Measurements from ENCODE around the gene TMEM94. TPM values are rescaled to one million over a fixed set of nuclear protein-coding genes. Genes with fewer than 3 reads are reported as not detected.

The TMEM94 gene
- total and polyA plus RNA-seq, 9 of the 15 experiments (the other 6 are each of a cell fraction or from before 2014, with no cell fraction given): 0.35 to 48.1 (median 14.4) TPM

- no peak overlapping the region for H3K9ac ChIP-seq (ENCODE audit: insufficient read depth in 1 of 2, low read depth in 2 of 2, low read length in 2 of 2)
- BruUV-seq (replicated peaks): no TSS peak
- no peaks in the 10 kb centered on the region for H3K9me1 ChIP-seq (ENCODE audit: control insufficient read depth, insufficient read depth, low read length)
- H4K20me1 ChIP-seq (replicated peaks; ENCODE audit: control insufficient read depth, insufficient read depth, low read length): peaks cover 12% of the 10 kb centered on the region
- H3K36me3 ChIP-seq (ENCODE audit: control insufficient read depth, insufficient read depth, low read length): peaks cover 5% of the 10 kb centered on the region; the same call in 1 of the 3 replicates
- intact Hi-C loops (cut with micrococcal nuclease) (no loop called here), in situ Hi-C loops (cut with MboI) (no loop called here)
- ChIA-PET POLR2A (no interaction called here), CTCF (ENCODE audit: low intra/inter-chr PET ratio) (no interaction called here)
- no peak overlapping the region for H3K4me2 ChIP-seq (ENCODE audit: insufficient read depth, low read length)
- no peak for FAIRE-seq
- H3K9me3 ChIP-seq (replicated peaks; ENCODE audit: control insufficient read depth, insufficient read depth, low read depth, low read length): no peaks in the 10 kb centered on the region
- H2AFZ ChIP-seq (ENCODE audit: low read depth, low read length): no peak overlapping the region
- H3K4me1 ChIP-seq (replicated peaks in 1 of 2; ENCODE audit: control insufficient read depth in 2 of 2, insufficient read depth in 2 of 2, low read length in 2 of 2): peaks cover 5 to 70% of the 10 kb centered on the region in 2 experiments
- TF ChIP-seq TCF7L2 (IDR thresholded peaks at IDR 0.05; ENCODE audit: low read depth, low read length) (no peak), ZNF766 (CRISPR knock-in tag; conservative IDR thresholded peaks at IDR 0.05) (no peak), CREB5 (CRISPR knock-in tag; IDR thresholded peaks at IDR 0.05) (no peak), SMC3 (conservative IDR thresholded peaks at IDR 0.05; ENCODE audit: insufficient read depth, low read depth, low read length) (no peak), STAT5A (IDR thresholded peaks at IDR 0.05; ENCODE audit: borderline replicate concordance, low read length) (no peak)
- no peak overlapping the region for H3K4me3 ChIP-seq
- H3K27ac ChIP-seq (ENCODE audit: extremely low read depth, low read depth, low read length): no peak overlapping the region
- no peak for DNase-seq (ENCODE audit: extremely low read depth in 1 of 4, low spot score in 3 of 4)
- 84% methylated on average over 14 of the region's 20 CpGs for WGBS (ENCODE audit: insufficient coverage, low coverage, missing lambda C conversion rate)
- no peaks in the 10 kb centered on the region for H3K27me3 ChIP-seq (ENCODE audit: control insufficient read depth in 2 of 2, insufficient read depth in 2 of 2, low read length in 2 of 2)
- no peaks in the 10 kb centered on the region; the same call in 2 of the 3 replicates for H3K79me2 ChIP-seq (ENCODE audit: control insufficient read depth, insufficient read depth, low read length)
- no peak for ATAC-seq
Measured at GRCh38 chr17:75506888-75507287, 50.5 kb downstream of the TMEM94 start.
